ENCODE data around the gene RAET1L.
"Not testable (repeated sequence)": the region's sequence is repeated elsewhere in the genome, so short reads cannot be mapped to it uniquely, and the experiment has no call there.

Gene RAET1L

GRCh38 chr6:149991472-149991795 is 33.9 kb downstream of the RAET1L start:
- DNase-seq (ENCODE audit: low read depth in 2 of 2), result not testable (repeated sequence)

GRCh38 chr6:149990661-149991471 is 34.5 kb downstream of the RAET1L start:
- no peak for DNase-seq (ENCODE audit: low read depth in 2 of 2)

GRCh38 chr6:149990212-149990660 is 35.1 kb downstream of the RAET1L start:
- no peak for DNase-seq (ENCODE audit: low read depth in 2 of 2)

- no peak for DNase-seq (ENCODE audit: low read depth in 2 of 2)
Observed at GRCh38 chr6:149988550-149989346, 36.6 kb downstream of the RAET1L start.

- DNase-seq (ENCODE audit: low read depth in 2 of 2), result no peak
Observed at GRCh38 chr6:149987602-149988107, 37.7 kb downstream of the RAET1L start.

GRCh38 chr6:149985481-149985937 is 39.8 kb downstream of the RAET1L start:
- DNase-seq (ENCODE audit: low read depth in 2 of 2), result no peak

GRCh38 chr6:149984773-149985172 is 40.6 kb downstream of the RAET1L start:
- no peak for DNase-seq (ENCODE audit: low read depth in 2 of 2)

GRCh38 chr6:149983145-149983544 is 42.2 kb downstream of the RAET1L start:
- no peak for DNase-seq (ENCODE audit: low read depth in 2 of 2)

GRCh38 chr6:149979293-149979692 is 46.0 kb downstream of the RAET1L start:
- DNase-seq (ENCODE audit: low read depth in 2 of 2), result no peak

GRCh38 chr6:149978610-149979009 is 46.7 kb downstream of the RAET1L start:
- DNase-seq (ENCODE audit: low read depth in 2 of 2), result no peak

GRCh38 chr6:149977221-149977620 is 48.1 kb downstream of the RAET1L start:
- DNase-seq (ENCODE audit: low read depth in 2 of 2), result no peak

- no peak for DNase-seq (ENCODE audit: low read depth in 2 of 2)
Observed at GRCh38 chr6:149975400-149975799, 49.9 kb downstream of the RAET1L start.

- no peak for DNase-seq (ENCODE audit: low read depth in 2 of 2)
Observed at GRCh38 chr6:149974825-149975224, 50.5 kb downstream of the RAET1L start.

- not testable (repeated sequence) for DNase-seq (ENCODE audit: low read depth in 2 of 2)
Observed at GRCh38 chr6:149974394-149974793, 50.9 kb downstream of the RAET1L start.

GRCh38 chr6:149969635-149970034 is 55.7 kb downstream of the RAET1L start:
- no peak for DNase-seq (ENCODE audit: low read depth in 2 of 2)

- DNase-seq (ENCODE audit: low read depth in 2 of 2), result not testable (repeated sequence)
Observed at GRCh38 chr6:149968909-149969308, 56.4 kb downstream of the RAET1L start.
